ENCODE data around the gene SIAH2. TPM values are rescaled to one million over a fixed set of nuclear protein-coding genes. Genes with fewer than 3 reads are reported as not detected.

Gene SIAH2
- total RNA-seq, 4 donors from 2014 or later: 24.8 to 102 (median 38.8) TPM

DNA sequence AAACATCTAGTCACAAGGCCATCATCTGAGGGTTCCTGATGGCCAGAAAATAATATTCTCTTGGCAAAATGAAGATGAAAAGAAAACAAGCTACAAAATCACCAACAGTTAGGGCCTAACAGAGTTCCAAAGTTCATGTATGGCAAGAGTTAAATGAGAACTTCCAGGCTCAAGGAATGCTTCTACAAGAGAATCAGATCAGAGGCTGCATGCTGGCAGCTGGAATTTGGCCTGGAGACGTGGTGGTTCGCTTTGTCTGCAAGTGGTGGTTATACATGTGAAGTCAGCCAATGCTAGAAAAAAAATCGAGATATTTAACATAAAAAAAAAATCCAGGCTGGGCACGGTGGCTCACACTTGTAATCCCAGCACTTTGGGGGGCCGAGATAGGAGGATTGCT lies 5.6 kb downstream of the SIAH2 start:
- DNase-seq: no peak
- WGBS, 2 donors (ENCODE audit: low coverage in 1 of 2): 60 to 63% methylated on average over 1 to 5 of the region's 5 CpGs
- Histone ChIP-seq H3K9me3 (no peaks in the 10 kb centered on the region), H3K4me3 (no peak overlapping the region), H3K27ac (peak overlapping the region; percentile 59 to 72 (median 70)), H3K4me1 (peaks cover 22 to 89% (median 63%) of the 10 kb centered on the region in 4 donors), H3K27me3 (no peaks in the 10 kb centered on the region), H3K36me3 (no peaks in the 10 kb centered on the region)
- in situ Hi-C loops (cut with MboI; ENCODE audit: low pct_ligation_motif_present in 1 of 4, low pct_unique_long_range_greater_than_20kb in 1 of 4, low sequenced_read_pairs in 3 of 4) (loop anchor here in 1 of 4 donors (25.0 kb wide), 1 partner anchor 530 kb away; the partner anchor contains the start of gene P2RY14), intact Hi-C loops (cut with DNase I; ENCODE audit: low total_unique reads) (no loop called here)
- TF ChIP-seq, protein P1, sequence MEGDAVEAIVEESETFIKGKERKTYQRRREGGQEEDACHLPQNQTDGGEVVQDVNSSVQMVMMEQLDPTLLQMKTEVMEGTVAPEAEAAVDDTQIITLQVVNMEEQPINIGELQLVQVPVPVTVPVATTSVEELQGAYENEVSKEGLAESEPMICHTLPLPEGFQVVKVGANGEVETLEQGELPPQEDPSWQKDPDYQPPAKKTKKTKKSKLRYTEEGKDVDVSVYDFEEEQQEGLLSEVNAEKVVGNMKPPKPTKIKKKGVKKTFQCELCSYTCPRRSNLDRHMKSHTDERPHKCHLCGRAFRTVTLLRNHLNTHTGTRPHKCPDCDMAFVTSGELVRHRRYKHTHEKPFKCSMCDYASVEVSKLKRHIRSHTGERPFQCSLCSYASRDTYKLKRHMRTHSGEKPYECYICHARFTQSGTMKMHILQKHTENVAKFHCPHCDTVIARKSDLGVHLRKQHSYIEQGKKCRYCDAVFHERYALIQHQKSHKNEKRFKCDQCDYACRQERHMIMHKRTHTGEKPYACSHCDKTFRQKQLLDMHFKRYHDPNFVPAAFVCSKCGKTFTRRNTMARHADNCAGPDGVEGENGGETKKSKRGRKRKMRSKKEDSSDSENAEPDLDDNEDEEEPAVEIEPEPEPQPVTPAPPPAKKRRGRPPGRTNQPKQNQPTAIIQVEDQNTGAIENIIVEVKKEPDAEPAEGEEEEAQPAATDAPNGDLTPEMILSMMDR (IDR thresholded peaks at IDR 0.05): no peak
- TF ChIP-seq POLR2AphosphoS5 (IDR thresholded peaks at IDR 0.05): no peak

DNA sequence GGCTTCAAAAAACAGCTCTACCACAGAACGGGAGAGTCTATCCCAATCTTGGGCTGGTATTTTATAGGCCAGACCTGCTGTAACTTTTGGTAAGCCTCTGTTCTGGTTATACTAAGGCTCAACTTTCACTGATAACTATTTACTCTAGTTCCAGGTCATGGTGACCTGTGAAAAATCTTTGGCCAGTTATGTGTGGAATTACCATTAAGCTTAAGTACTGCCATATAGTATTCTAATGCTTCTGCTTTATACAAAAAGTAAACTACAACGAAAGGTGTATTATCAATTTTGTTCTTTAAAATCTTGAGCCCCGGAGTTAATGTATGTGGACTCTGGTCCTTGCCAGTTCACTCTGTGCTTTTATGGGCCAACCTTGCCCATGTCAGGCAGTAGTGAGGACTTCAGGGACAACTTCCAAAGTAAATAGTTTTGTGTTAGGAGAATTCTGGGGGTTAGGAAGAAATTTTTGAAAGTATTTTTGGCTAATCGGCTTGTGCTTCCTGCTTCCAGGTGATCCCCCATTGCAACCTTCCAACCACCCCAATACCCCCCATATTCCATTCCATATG lies 6.4 kb downstream of the SIAH2 start:
- H3K4me3 ChIP-seq: no peak overlapping the region
- TF ChIP-seq POLR2AphosphoS5 (IDR thresholded peaks at IDR 0.05) (peak in 1 of 3 donors; percentile 29), EP300 (IDR thresholded peaks at IDR 0.05; ENCODE audit: low read depth) (no peak)
- intact Hi-C loops (cut with DNase I; ENCODE audit: low total_unique reads): no loop called here
- H3K4me1 ChIP-seq: peaks cover 30 to 97% (median 71%) of the 10 kb centered on the region in 4 donors
- no peaks in the 10 kb centered on the region for H3K9me3 ChIP-seq
- in situ Hi-C loops (cut with MboI; ENCODE audit: low pct_ligation_motif_present in 1 of 4, low pct_unique_long_range_greater_than_20kb in 1 of 4, low sequenced_read_pairs in 3 of 4): loop anchor here in 1 of 4 donors (25.0 kb wide), 1 partner anchor 531 kb away; the partner anchor contains the start of gene P2RY14
- DNase-seq: peak; percentile 45
- no peaks in the 10 kb centered on the region for H3K27me3 ChIP-seq
- 48 to 55% methylated on average over 4 of the region's 4 CpGs for WGBS, 2 donors (ENCODE audit: low coverage in 1 of 2)
- no peaks in the 10 kb centered on the region for H3K36me3 ChIP-seq
- peak overlapping the region; percentile 59 to 72 (median 70) for H3K27ac ChIP-seq

DNA sequence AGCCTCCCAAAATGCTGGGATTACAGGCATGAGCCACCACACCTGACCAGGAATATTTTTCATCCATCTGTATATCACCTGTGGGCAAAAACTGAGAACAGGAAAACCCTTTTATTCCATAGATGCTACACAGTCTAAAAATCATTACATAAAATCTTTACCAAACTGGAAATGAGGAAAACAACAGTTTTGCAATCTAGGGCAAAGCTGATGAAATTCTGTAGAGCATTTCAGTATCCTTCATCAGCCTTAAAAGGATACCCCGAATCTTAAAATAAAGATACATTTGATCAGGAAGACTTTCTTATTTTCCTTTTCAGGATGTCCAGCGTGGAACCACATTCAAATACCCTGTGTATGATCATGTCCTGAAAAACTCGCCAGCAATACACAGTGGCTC lies 7.1 kb downstream of the SIAH2 start:
- Histone ChIP-seq H3K9me3 (no peaks in the 10 kb centered on the region), H3K4me1 (peaks cover 37 to 97% (median 72%) of the 10 kb centered on the region in 4 donors), H3K4me3 (no peak overlapping the region), H3K27me3 (no peaks in the 10 kb centered on the region), H3K36me3 (no peaks in the 10 kb centered on the region), H3K27ac (peak overlapping the region; percentile 59 to 72 (median 70))
- DNase-seq: no peak
- intact Hi-C loops (cut with DNase I; ENCODE audit: low total_unique reads): no loop called here
- in situ Hi-C loops (cut with MboI; ENCODE audit: low pct_ligation_motif_present in 1 of 4, low pct_unique_long_range_greater_than_20kb in 1 of 4, low sequenced_read_pairs in 3 of 4): loop anchor here in 1 of 4 donors (25.0 kb wide), 1 partner anchor 531 kb away; the partner anchor contains the start of gene P2RY14
- WGBS, 2 donors (ENCODE audit: low coverage in 1 of 2): 69 to 70% methylated on average over 1 to 3 of the region's 3 CpGs
- no peak for TF ChIP-seq POLR2A (IDR thresholded peaks at IDR 0.05)

DNA sequence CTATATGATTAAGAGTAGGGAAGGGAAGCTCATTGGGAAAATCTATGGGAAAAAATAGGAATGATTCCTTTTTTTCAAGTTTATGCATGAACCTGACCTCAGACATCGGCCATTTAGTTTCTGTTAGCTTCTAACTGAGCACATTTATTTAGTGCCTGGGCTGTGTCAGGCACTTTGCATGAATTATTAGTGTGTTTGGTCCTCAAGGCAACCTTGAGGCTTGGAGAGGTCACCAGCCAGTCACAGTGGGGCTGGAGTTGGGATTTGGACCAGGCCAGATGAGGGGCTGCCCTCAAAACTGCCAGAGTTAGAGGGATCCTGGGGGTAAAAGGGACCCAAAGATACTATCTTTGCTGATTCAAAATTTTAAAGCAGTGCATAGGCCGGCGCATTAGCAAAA lies 8.1 kb downstream of the SIAH2 start:
- in situ Hi-C loops (cut with MboI; ENCODE audit: low pct_ligation_motif_present in 1 of 4, low pct_unique_long_range_greater_than_20kb in 1 of 4, low sequenced_read_pairs in 3 of 4): loop anchor here in 1 of 4 donors (25.0 kb wide), 1 partner anchor 532 kb away; the partner anchor contains the start of gene P2RY14
- intact Hi-C loops (cut with DNase I; ENCODE audit: low total_unique reads): no loop called here
- H3K36me3 ChIP-seq: no peaks in the 10 kb centered on the region
- H3K9me3 ChIP-seq: no peaks in the 10 kb centered on the region
- no peak for TF ChIP-seq POLR2A (IDR thresholded peaks at IDR 0.05)
- TF ChIP-seq EP300 (IDR thresholded peaks at IDR 0.05; ENCODE audit: low read depth): no peak
- TF ChIP-seq, protein P1 (IDR thresholded peaks at IDR 0.05): no peak
- no peak for TF ChIP-seq POLR2AphosphoS5 (IDR thresholded peaks at IDR 0.05)
- no peak for DNase-seq
- WGBS, 2 donors (ENCODE audit: low coverage in 1 of 2): 92 to 93% methylated on average over 3 of the region's 3 CpGs
- H3K27me3 ChIP-seq: no peaks in the 10 kb centered on the region
- peaks cover 42 to 97% (median 70%) of the 10 kb centered on the region in 4 donors for H3K4me1 ChIP-seq
- no peak overlapping the region for H3K27ac ChIP-seq
- no peak overlapping the region for H3K4me3 ChIP-seq

DNA sequence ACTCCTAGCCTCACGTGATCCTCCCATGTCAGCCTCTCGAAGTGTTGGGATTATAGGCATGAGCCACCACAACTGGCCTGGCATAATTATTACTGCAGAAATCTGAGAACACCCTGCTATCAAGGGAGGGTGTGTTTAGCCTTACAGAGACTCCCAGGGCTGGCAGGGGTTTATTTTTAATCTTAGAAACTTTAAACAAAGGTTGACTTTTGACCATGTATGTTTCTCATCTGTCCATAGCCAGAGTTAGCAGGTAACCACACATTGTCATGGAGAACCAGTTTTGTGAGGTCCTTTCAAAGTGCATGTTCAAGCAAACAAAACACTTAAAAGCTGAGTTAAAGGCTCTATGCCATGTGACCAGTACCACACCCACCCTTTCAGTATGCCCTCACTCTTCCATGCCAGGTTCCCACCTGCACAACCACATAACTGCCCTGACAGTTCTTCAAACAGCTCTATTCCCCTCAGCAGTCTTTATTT lies 11.1 kb downstream of the SIAH2 start:
- no peaks in the 10 kb centered on the region for H3K36me3 ChIP-seq
- intact Hi-C loops (cut with DNase I; ENCODE audit: low total_unique reads): no loop called here
- H3K27me3 ChIP-seq: no peaks in the 10 kb centered on the region
- H3K4me1 ChIP-seq: peaks cover 50 to 97% (median 69%) of the 10 kb centered on the region in 4 donors
- WGBS, 2 donors (ENCODE audit: low coverage in 1 of 2): 44% methylated on average over 2 of the region's 2 CpGs; no CpG with 5 or more reads in 1 of the 2 donors
- in situ Hi-C loops (cut with MboI; ENCODE audit: low pct_ligation_motif_present in 1 of 4, low pct_unique_long_range_greater_than_20kb in 1 of 4, low sequenced_read_pairs in 3 of 4): loop anchor here in 1 of 4 donors (25.0 kb wide), 1 partner anchor 535 kb away; the partner anchor contains the start of gene P2RY14
- peak; percentile 60 for DNase-seq
- no peak overlapping the region for H3K4me3 ChIP-seq
- TF ChIP-seq POLR2A (IDR thresholded peaks at IDR 0.05) (peak; percentile 30), POLR2AphosphoS5 (IDR thresholded peaks at IDR 0.05) (peak in 2 of 3 donors; percentile 49 to 57)
- TF ChIP-seq, protein P1 (IDR thresholded peaks at IDR 0.05): no peak
- H3K27ac ChIP-seq: peak overlapping the region; percentile 75 to 87 (median 80)
- no peaks in the 10 kb centered on the region for H3K9me3 ChIP-seq

Measured in transverse colon (tissue), 4 donors.